SU-DHL-6 (cell line): ENCODE data around the gene APOBEC4.

Experiments
- H2AFZ ChIP-seq: fragments of 200-600 bp; sonication (generic); 2 replicates; pipeline ENCODE4 v1.6.1; 2014; ENCODE audit warnings: low read depth, mild to moderate bottlenecking, moderate library complexity, mixed read lengths, antibody characterized with exemption, low read length; ENCODE audit not compliant: severe bottlenecking
- H3F3A ChIP-seq: fragments of 200-600 bp; shearing (Covaris generic); 2 replicates; pipeline ENCODE4 v1.6.0; 2016; ENCODE audit warnings: antibody characterized with exemption, mild to moderate bottlenecking; ENCODE audit not compliant: insufficient read depth
- H3K27ac ChIP-seq: fragments of 200-600 bp; sonication (generic); 2 replicates; pipeline ENCODE4 v1.5.1; 2016; ENCODE audit warnings: low read depth, mild to moderate bottlenecking, low read length, moderate library complexity, mixed read lengths
- H3K27me3 ChIP-seq: fragments of 200-600 bp; sonication (generic), shearing (Covaris generic); 2 replicates; pipeline ENCODE4 v1.6.0; 2014; ENCODE audit warnings: mild to moderate bottlenecking, low read length
- H3K36me3 ChIP-seq: fragments of 200-600 bp; sonication (generic); 2 replicates; pipeline ENCODE4 v1.6.1; 2014; ENCODE audit warnings: mild to moderate bottlenecking, low read length, mixed read lengths
- H3K4me2 ChIP-seq: fragments of 300-600, 200-600 bp; shearing (Covaris generic), sonication (generic); 2 replicates; pipeline ENCODE4 v1.6.0; 2014; ENCODE audit warnings: low read length, low read depth, mild to moderate bottlenecking; ENCODE audit not compliant: poor library complexity, severe bottlenecking
- H3K4me3 ChIP-seq: fragments of 200-600 bp; sonication (generic); 2 replicates; pipeline ENCODE4 v1.5.1; 2014; ENCODE audit warnings: antibody characterized with exemption, low read length, mild to moderate bottlenecking, mixed read lengths; ENCODE audit not compliant: insufficient read depth, poor library complexity, severe bottlenecking
- H3K79me2 ChIP-seq: fragments of 200-600 bp; sonication (generic); 2 replicates; pipeline ENCODE4 v1.6.1; 2014; ENCODE audit warnings: mild to moderate bottlenecking, low read length, moderate library complexity; ENCODE audit not compliant: insufficient read depth
- H3K9ac ChIP-seq: fragments of 200-600 bp; sonication (generic); 2 replicates; pipeline ENCODE4 v1.7.0; 2014; ENCODE audit warnings: mild to moderate bottlenecking, low read length
- H3K9me2 ChIP-seq: fragments of 200-600 bp; sonication (generic); replicated peaks from 2 replicates; pipeline ENCODE4 v1.6.1; 2014; ENCODE audit warnings: low read length; ENCODE audit not compliant: insufficient read depth
- H3K9me3 ChIP-seq: fragments of 200-600 bp; sonication (generic); 2 replicates; pipeline ENCODE4 v1.6.1; 2014; ENCODE audit warnings: low read length, mixed read lengths; ENCODE audit not compliant: insufficient read depth
- H4K20me1 ChIP-seq: fragments of 200-600 bp; sonication (generic); 2 replicates; pipeline ENCODE4 v1.6.1; 2014; ENCODE audit warnings: low read depth, mild to moderate bottlenecking, antibody characterized with exemption, low read length, moderate library complexity, mixed read lengths
- CTCF ChIP-seq: fragments of 200-600 bp; sonication (generic); IDR thresholded peaks from one replicate; pipeline ENCODE4 v1.5.1; 2017; ENCODE audit warnings: antibody characterized with exemption, mild to moderate bottlenecking, low read length, moderate library complexity; ENCODE audit not compliant: insufficient read depth, poor library complexity, severe bottlenecking
- EZH2phosphoT487 ChIP-seq: fragments of 200-600 bp; sonication (generic), shearing (Covaris generic); conservative IDR thresholded peaks from 2 replicates; pipeline ENCODE4 v1.6.1; 2018; ENCODE audit warnings: mild to moderate bottlenecking, antibody characterized with exemption, low read length, moderate library complexity, mixed read lengths

APOBEC4 gene

GRCh38 chr1:183622884-183623785 lies 30.0 kb downstream of the APOBEC4 start:
- Histone ChIP-seq H4K20me1 (no peaks in the 10 kb centered on the region), H3K79me2 (no peaks in the 10 kb centered on the region), H3K4me3 (no peak overlapping the region), H3K36me3 (peaks cover 10% of the 10 kb centered on the region; the same call in 1 of the 2 replicates), H3K27ac (no peak overlapping the region), H3K9ac (no peak overlapping the region), H3K9me2 (no peaks in the 10 kb centered on the region), H3K9me3 (no peaks in the 10 kb centered on the region), H2AFZ (no peak overlapping the region), H3F3A (peaks cover 9% of the 10 kb centered on the region; the same call in 1 of the 2 replicates), H3K27me3 (no peaks in the 10 kb centered on the region), H3K4me2 (no peak overlapping the region)
- TF ChIP-seq CTCF = no peak
- no peak for TF ChIP-seq EZH2phosphoT487

GRCh38 chr1:183622013-183622412 lies 31.1 kb downstream of the APOBEC4 start:
- no peak overlapping the region for H3K27ac ChIP-seq
- H3F3A ChIP-seq = 0 out of 2 replicates have a peak, but pooled peaks cover 3% of the 10 kb centered on the region
- H3K79me2 ChIP-seq = no peaks in the 10 kb centered on the region
- H3K4me3 ChIP-seq = no peak overlapping the region
- H3K27me3 ChIP-seq = no peaks in the 10 kb centered on the region
- no peak for TF ChIP-seq EZH2phosphoT487
- no peak for TF ChIP-seq CTCF
- H3K9me2 ChIP-seq = no peaks in the 10 kb centered on the region
- H4K20me1 ChIP-seq = no peaks in the 10 kb centered on the region
- H2AFZ ChIP-seq = no peak overlapping the region
- no peaks in the 10 kb centered on the region for H3K9me3 ChIP-seq
- peaks cover 4% of the 10 kb centered on the region; the same call in 1 of the 2 replicates for H3K36me3 ChIP-seq
- no peak overlapping the region for H3K9ac ChIP-seq
- no peak overlapping the region for H3K4me2 ChIP-seq

GRCh38 chr1:183620311-183620710 lies 32.8 kb downstream of the APOBEC4 start:
- Histone ChIP-seq H3K9me2 (no peaks in the 10 kb centered on the region), H3K9me3 (no peaks in the 10 kb centered on the region), H4K20me1 (no peaks in the 10 kb centered on the region), H3K36me3 (no peaks in the 10 kb centered on the region), H3K9ac (no peak overlapping the region), H3K79me2 (no peaks in the 10 kb centered on the region), H3K27me3 (no peaks in the 10 kb centered on the region), H3K4me3 (no peak overlapping the region), H3F3A (0 out of 2 replicates have a peak, but pooled peaks cover 3% of the 10 kb centered on the region), H2AFZ (no peak overlapping the region), H3K27ac (no peak overlapping the region), H3K4me2 (no peak overlapping the region)
- no peak for TF ChIP-seq CTCF
- TF ChIP-seq EZH2phosphoT487 = no peak
